OCI-LY1 (cell line): ENCODE measurements around the gene LHX5.

Experiments
- CTCF ChIP-seq: fragments of 200-600 bp; sonication (generic), shearing (Covaris generic); IDR thresholded peaks from 2 replicates; pipeline ENCODE4 v1.5.1; 2017; ENCODE audit warnings: mild to moderate bottlenecking, antibody characterized with exemption, low read length, moderate library complexity, mixed read lengths
- EZH2 ChIP-seq: fragments of 200-600 bp; sonication (generic), shearing (Covaris generic); IDR thresholded peaks from 2 replicates; pipeline ENCODE4 v1.8.0; 2017; ENCODE audit warnings: borderline replicate concordance, mixed run types, mild to moderate bottlenecking, antibody characterized with exemption, low read length, moderate library complexity, mixed read lengths

- no peak for TF ChIP-seq EZH2
- TF ChIP-seq CTCF: no peak
Measured at GRCh38 chr12:113439301-113439597, 32.4 kb downstream of the LHX5 start.
